ENCODE results near the gene CASK.

- TF ChIP-seq ZFP30 (CRISPR knock-in tag; IDR thresholded peaks at IDR 0.05) (no peak), PPARA (CRISPR knock-in tag; IDR thresholded peaks at IDR 0.05; ENCODE audit: borderline replicate concordance) (no peak), ZC3H10 (CRISPR knock-in tag; IDR thresholded peaks at IDR 0.05) (no peak)
Measured at GRCh38 chrX:41785685-41786084, 137.7 kb downstream of the CASK start.

All from SK-N-SH treated with all-trans-retinoic acid at 6 μM for 48 hours (cell line).